ENCODE results near the gene MTMR2. TPM values are rescaled to one million over a fixed set of nuclear protein-coding genes. Genes with fewer than 3 reads are reported as not detected.

MTMR2 gene
- polyA plus RNA-seq, 2 of the 4 experiments (the other 2 are of a cell fraction), result 22.2 to 28.7 TPM

DNA sequence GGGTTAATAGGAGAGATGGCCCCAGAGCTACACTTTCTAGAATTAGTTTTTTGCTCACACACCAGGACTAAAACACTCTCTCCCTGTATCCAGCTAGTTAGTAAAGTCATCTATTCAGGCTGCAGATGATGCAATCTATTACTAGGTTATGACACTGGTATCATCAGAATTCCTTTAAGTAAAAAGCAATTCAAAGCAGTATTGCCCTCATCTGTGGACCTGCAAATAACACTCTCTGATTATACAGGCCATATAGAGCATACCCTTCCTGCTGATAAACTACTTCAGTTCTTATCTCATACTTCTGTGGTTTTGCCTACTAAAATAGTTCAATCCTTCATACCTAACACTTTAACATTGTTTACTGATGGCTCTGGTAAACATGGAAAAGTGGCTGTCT is 13.5 kb upstream of the MTMR2 start:
- no peak for FAIRE-seq
- Histone ChIP-seq H3K27ac (0 out of 6 replicates have a peak overlapping the region, but pooled peaks of 1 of the 2 experiments have one; percentile 40), H3K4me1 (no peaks in the 10 kb centered on the region), H3K9me3 (no peaks in the 10 kb centered on the region), H3K4me2 (no peak overlapping the region), H3K4me3 (no peak overlapping the region)
- no peak for ATAC-seq
- POLR2A ChIA-PET, result no interaction called here
- DNase-seq (ENCODE audit: low read depth in 1 of 2, low spot score in 1 of 2), result no peak
- TF ChIP-seq, protein P1, sequence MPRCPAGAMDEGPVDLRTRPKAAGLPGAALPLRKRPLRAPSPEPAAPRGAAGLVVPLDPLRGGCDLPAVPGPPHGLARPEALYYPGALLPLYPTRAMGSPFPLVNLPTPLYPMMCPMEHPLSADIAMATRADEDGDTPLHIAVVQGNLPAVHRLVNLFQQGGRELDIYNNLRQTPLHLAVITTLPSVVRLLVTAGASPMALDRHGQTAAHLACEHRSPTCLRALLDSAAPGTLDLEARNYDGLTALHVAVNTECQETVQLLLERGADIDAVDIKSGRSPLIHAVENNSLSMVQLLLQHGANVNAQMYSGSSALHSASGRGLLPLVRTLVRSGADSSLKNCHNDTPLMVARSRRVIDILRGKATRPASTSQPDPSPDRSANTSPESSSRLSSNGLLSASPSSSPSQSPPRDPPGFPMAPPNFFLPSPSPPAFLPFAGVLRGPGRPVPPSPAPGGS (IDR thresholded peaks at IDR 0.05), result no peak
- no peak for TF ChIP-seq NR3C1 (IDR thresholded peaks at IDR 0.05)
- TF ChIP-seq, protein P2, sequence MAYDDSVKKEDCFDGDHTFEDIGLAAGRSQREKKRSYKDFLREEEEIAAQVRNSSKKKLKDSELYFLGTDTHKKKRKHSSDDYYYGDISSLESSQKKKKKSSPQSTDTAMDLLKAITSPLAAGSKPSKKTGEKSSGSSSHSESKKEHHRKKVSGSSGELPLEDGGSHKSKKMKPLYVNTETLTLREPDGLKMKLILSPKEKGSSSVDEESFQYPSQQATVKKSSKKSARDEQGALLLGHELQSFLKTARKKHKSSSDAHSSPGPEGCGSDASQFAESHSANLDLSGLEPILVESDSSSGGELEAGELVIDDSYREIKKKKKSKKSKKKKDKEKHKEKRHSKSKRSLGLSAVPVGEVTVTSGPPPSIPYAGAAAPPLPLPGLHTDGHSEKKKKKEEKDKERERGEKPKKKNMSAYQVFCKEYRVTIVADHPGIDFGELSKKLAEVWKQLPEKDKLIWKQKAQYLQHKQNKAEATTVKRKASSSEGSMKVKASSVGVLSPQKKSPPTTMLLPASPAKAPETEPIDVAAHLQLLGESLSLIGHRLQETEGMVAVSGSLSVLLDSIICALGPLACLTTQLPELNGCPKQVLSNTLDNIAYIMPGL (CRISPR knock-in tag; IDR thresholded peaks at IDR 0.05; ENCODE audit: borderline replicate concordance), result no peak
- no peak for TF ChIP-seq RCOR1 (IDR thresholded peaks at IDR 0.05; ENCODE audit: low read depth, low read length)
- no peak for TF ChIP-seq ZFP36 (IDR thresholded peaks at IDR 0.05; ENCODE audit: borderline replicate concordance, partially characterized antibody)
- TF ChIP-seq, protein P3, sequence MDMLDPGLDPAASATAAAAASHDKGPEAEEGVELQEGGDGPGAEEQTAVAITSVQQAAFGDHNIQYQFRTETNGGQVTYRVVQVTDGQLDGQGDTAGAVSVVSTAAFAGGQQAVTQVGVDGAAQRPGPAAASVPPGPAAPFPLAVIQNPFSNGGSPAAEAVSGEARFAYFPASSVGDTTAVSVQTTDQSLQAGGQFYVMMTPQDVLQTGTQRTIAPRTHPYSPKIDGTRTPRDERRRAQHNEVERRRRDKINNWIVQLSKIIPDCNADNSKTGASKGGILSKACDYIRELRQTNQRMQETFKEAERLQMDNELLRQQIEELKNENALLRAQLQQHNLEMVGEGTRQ (IDR thresholded peaks at IDR 0.05), result no peak
- CTCF ChIA-PET, result no interaction called here

DNA sequence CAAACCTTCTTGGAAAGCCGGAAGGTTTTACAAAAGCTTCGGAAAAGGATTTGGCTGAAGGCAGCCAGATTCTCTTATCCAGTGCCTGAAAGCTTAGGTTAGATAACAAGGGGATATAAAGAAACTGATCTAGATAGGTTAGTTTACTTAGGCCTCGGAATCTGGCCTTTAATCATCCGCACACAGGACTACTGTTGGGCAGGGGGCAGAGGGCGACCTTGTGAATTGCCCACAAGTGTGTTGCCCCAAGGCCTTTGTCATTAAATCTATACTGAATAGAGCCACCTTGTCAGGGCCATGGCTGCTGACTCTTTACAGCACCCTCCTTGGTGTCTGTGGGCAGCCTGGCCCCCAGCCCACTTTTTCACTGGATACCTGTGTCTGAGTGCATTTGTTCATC is 9.7 kb upstream of the MTMR2 start:
- H3K27ac ChIP-seq, result no peak overlapping the region
- DNase-seq (ENCODE audit: low read depth in 1 of 2, low spot score in 1 of 2), result no peak
- no peak overlapping the region for H3K4me2 ChIP-seq
- 88% methylated on average over 5 of the region's 5 CpGs for WGBS (ENCODE audit: missing lambda C conversion rate)
- H3K4me1 ChIP-seq, result no peaks in the 10 kb centered on the region
- H3K9me3 ChIP-seq, result peaks cover 6% of the 10 kb centered on the region; the same call in 2 of the 3 replicates
- no peak for ATAC-seq
- no peak overlapping the region for H3K4me3 ChIP-seq
- POLR2A ChIA-PET, result no interaction called here
- no peak for FAIRE-seq
- TF ChIP-seq, protein P4, sequence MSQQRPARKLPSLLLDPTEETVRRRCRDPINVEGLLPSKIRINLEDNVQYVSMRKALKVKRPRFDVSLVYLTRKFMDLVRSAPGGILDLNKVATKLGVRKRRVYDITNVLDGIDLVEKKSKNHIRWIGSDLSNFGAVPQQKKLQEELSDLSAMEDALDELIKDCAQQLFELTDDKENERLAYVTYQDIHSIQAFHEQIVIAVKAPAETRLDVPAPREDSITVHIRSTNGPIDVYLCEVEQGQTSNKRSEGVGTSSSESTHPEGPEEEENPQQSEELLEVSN (IDR thresholded peaks at IDR 0.05; ENCODE audit: borderline replicate concordance, low read depth), result no peak
- no peak for TF ChIP-seq CHD2 (IDR thresholded peaks at IDR 0.05; ENCODE audit: low read length, partially characterized antibody)
- TF ChIP-seq RAD21 (conservative IDR thresholded peaks at IDR 0.05 in 1 of 2, IDR thresholded peaks at IDR 0.05 in 1 of 2), result no peak
- no peak for TF ChIP-seq CEBPB (IDR thresholded peaks at IDR 0.05)
- TF ChIP-seq, protein P1 (IDR thresholded peaks at IDR 0.05), result no peak
- CTCF ChIA-PET, result no interaction called here

DNA sequence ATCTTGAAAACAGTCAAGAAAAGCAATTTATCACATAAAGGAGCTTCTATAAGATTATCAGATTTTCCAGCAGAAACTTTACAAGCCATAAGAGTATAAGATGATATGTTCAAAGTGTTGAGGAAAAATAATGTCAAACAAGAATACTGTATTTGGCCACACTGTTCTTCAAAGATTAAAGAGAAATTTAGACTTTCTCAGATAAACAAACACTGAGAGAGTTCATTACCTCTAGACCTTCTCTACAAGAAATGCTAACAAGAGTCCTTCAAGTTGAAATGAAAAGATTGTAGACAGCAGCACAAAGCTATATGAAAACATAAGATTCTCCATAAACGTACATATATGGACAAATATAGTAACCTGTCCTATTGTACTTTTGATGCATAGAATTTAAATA is 8.0 kb upstream of the MTMR2 start:
- peaks cover 6% of the 10 kb centered on the region; the same call in 2 of the 3 replicates for H3K9me3 ChIP-seq
- ATAC-seq (no peak), FAIRE-seq (no peak), DNase-seq (ENCODE audit: low read depth in 1 of 2, low spot score in 1 of 2) (no peak)
- 35% methylated on average over 1 of the region's 1 CpG for WGBS (ENCODE audit: missing lambda C conversion rate)
- TF ChIP-seq HOXA7 (CRISPR knock-in tag; IDR thresholded peaks at IDR 0.05) (no peak), FOSB (CRISPR knock-in tag; IDR thresholded peaks at IDR 0.05) (no peak), CBX2 (IDR thresholded peaks at IDR 0.05; ENCODE audit: borderline replicate concordance, low read depth) (no peak), CHD4 (IDR thresholded peaks at IDR 0.05; ENCODE audit: borderline replicate concordance) (no peak), NR3C1 (IDR thresholded peaks at IDR 0.05) (no peak), KDM5A (IDR thresholded peaks at IDR 0.05) (no peak), EHF (CRISPR knock-in tag; IDR thresholded peaks at IDR 0.05) (no peak), HOXB13 (CRISPR knock-in tag; IDR thresholded peaks at IDR 0.05; ENCODE audit: low read depth) (no peak), RARB (CRISPR knock-in tag; IDR thresholded peaks at IDR 0.05) (no peak), HOXB5 (CRISPR knock-in tag; IDR thresholded peaks at IDR 0.05) (no peak), MYC (IDR thresholded peaks at IDR 0.05; ENCODE audit: borderline replicate concordance, low read length) (no peak), FOSL2 (IDR thresholded peaks at IDR 0.05) (no peak), FOSL2 (CRISPR knock-in tag; IDR thresholded peaks at IDR 0.05) (no peak), RNF2 (IDR thresholded peaks at IDR 0.05; ENCODE audit: borderline replicate concordance, low read depth) (no peak), TP53 (CRISPR knock-in tag; IDR thresholded peaks at IDR 0.05) (no peak)
- TF ChIP-seq, protein P5, sequence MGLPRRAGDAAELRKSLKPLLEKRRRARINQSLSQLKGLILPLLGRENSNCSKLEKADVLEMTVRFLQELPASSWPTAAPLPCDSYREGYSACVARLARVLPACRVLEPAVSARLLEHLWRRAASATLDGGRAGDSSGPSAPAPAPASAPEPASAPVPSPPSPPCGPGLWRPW (IDR thresholded peaks at IDR 0.05), result no peak
- ChIA-PET POLR2A (no interaction called here), CTCF (no interaction called here)
- H3K27ac ChIP-seq, result no peak overlapping the region
- no peaks in the 10 kb centered on the region for H3K4me1 ChIP-seq
- H3K4me3 ChIP-seq, result no peak overlapping the region
- no peak overlapping the region for H3K4me2 ChIP-seq
